HG02840 (cell line): ENCODE data around the gene ZNF277.

ENCODE experiments used
- ATAC-seq: cut with Tn5 transposase; IDR thresholded peaks from one replicate; pipeline ENCODE4 v1.9.1; 2021; ENCODE audit warnings: mild to moderate bottlenecking, moderate library complexity, moderate number of reproducible peaks; ENCODE audit not compliant: unreplicated experiment, low FRiP score

Gene ZNF277, protein sequence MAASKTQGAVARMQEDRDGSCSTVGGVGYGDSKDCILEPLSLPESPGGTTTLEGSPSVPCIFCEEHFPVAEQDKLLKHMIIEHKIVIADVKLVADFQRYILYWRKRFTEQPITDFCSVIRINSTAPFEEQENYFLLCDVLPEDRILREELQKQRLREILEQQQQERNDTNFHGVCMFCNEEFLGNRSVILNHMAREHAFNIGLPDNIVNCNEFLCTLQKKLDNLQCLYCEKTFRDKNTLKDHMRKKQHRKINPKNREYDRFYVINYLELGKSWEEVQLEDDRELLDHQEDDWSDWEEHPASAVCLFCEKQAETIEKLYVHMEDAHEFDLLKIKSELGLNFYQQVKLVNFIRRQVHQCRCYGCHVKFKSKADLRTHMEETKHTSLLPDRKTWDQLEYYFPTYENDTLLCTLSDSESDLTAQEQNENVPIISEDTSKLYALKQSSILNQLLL

GRCh38 chr7:112206238-112206990, at the start of gene ZNF277, which contains the start of gene DOCK4:
TSS of gene ZNF277 (plus strand) at chr7:112206695. CDS start at chr7:112206717, 22 bp downstream.
TSS of gene DOCK4 (minus strand) at chr7:112206399. CDS start at chr7:112206138, 261 bp downstream.
- peak; percentile 98 for ATAC-seq

- no peak for ATAC-seq
Observed at GRCh38 chr7:112157072-112157471, 49.4 kb upstream of the ZNF277 start.

DNA sequence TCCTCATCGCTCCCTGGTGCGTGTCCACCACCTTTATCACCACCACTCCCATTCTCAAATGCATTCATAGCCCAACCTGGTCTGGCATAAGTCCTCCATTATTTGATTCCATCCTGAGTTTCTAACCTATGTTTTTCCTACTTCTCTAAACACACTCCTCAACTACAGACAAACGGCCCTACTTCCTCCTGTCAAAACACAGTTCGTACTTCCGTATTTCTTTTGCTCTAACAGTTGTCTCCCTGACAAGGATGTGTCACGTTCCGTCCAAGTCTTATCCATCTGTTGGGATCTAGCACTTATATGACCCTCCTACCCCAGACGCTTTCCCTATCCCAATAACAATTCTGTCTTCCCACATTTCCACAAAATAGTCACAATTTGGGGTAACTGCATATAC, 47.1 kb upstream of the ZNF277 start:
- ATAC-seq, result no peak

DNA sequence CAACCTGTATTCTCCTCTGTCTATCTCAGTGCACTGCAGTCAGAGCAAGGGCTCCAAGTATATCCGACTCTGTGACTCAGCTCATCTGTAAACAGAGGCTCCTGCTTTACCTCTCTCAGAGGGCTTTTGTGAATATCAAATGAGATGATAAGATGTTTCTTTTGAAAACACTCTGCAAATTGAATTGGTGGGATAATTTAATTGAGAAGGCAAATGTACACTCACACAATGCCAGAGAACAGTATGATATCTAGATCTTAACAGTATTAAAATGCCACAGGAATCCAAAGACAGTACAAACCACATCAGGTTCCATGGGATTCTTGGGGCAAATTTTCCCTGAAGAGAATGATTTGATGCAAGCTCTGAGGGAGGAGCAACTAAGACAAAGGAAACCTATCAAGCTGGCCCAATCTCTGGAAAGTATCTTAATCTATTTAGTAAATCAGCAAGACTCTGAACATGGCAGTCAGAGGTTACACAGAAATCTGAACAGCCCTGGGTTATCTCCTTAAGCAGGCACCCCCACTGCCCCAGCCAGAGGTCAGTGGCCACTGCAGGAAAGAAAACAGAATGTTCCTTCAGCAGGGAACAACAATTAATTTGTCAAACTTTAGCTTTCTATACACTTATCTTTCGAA, 46.2 kb upstream of the ZNF277 start:
- ATAC-seq, result no peak

- ATAC-seq, result no peak
Observed at GRCh38 chr7:112160771-112161150, 45.7 kb upstream of the ZNF277 start.

GRCh38 chr7:112161253-112162141, 45.0 kb upstream of the ZNF277 start:
- no peak for ATAC-seq

DNA sequence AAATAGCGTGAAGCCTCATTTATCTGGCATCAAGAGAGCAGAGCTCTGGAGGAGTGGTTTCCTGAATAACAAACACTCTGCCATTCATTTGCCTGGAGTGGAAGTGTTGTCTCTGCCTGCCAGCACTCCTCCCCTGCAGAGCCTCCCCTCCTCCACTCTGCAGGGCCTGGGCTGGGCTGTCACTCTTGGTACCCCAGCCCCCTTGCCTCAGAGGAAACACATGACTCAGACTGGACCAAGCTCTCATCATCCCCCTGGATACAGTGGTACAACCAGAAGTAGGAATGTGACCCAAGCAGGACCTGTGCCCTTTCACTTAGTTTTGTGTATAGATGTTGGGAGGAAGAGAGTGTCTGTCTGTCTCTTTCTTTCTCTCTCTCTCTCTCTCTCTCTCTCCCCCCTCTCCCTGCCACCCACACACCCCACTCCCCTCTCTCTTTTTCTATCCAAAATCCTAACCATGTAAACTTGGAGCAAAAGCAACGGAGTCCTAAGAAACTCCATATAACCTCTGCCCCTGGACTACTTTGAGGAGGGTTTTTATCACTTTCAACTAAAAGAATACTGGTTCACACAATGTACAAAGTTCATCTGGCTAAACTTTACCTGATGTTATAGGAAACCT, 44.2 kb upstream of the ZNF277 start:
- ATAC-seq, result no peak

- no peak for ATAC-seq
Observed at GRCh38 chr7:112162784-112163506, 43.5 kb upstream of the ZNF277 start.

GRCh38 chr7:112167147-112167546, 39.3 kb upstream of the ZNF277 start:
- ATAC-seq, result no peak

- ATAC-seq, result no peak
Observed at GRCh38 chr7:112168915-112169314, 37.6 kb upstream of the ZNF277 start.

- ATAC-seq, result no peak
Observed at GRCh38 chr7:112171673-112172072, 34.8 kb upstream of the ZNF277 start.

DNA sequence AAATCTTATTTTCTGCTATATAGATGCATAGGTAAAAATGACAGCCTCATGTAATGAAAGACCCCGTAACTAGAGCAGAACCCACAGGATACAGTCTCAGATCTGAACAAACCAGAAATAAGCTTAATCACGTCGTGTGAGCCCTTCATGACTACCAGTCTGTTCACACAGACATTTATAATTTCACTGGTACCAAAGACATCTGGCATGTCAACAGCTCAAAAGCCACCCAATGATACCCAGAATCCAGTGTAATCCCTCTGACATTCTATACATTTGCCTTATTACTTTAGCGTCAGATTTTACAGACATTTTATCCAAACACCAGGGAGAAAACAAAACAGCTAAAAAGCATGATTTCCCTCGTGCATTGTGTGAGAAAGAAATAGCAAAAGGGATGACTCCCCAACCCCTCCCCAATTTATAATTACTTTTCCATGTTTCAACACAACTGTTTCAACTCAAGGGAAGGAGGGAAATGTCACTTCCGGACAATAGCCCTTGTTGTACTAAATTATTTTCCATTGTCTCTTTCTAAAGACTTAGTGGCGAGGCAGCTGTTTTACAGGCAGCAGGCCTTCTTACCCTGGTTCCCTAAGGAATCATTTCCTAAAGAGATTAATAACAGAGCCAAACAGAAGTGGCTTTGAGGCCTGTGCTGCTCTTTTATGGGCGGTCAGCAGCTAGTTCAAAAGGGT, 33.5 kb upstream of the ZNF277 start:
- no peak for ATAC-seq

GRCh38 chr7:112173568-112173905, 33.0 kb upstream of the ZNF277 start:
- ATAC-seq, result no peak

GRCh38 chr7:112174192-112174591, 32.3 kb upstream of the ZNF277 start:
- no peak for ATAC-seq

DNA sequence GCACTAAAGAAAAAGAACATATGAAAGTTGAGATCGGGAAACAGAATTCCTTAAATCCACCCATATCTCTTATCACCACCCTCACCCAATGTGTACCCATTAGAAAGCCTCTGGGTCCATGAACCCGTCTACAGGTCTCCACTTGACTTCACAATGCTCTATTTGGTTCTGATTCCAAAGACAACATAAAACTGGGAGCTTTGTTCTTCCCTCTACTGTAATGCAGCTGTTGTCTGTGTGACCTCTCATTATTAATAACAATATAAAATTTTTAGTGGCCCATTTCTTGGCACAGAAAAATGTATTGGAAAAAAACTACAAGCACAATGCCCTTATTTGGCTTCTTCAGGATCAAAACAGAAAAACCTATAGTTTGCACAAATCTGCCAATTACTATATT, 30.3 kb upstream of the ZNF277 start:
- no peak for ATAC-seq

- ATAC-seq, result no peak
Observed at GRCh38 chr7:112176693-112177415, 29.6 kb upstream of the ZNF277 start.

DNA sequence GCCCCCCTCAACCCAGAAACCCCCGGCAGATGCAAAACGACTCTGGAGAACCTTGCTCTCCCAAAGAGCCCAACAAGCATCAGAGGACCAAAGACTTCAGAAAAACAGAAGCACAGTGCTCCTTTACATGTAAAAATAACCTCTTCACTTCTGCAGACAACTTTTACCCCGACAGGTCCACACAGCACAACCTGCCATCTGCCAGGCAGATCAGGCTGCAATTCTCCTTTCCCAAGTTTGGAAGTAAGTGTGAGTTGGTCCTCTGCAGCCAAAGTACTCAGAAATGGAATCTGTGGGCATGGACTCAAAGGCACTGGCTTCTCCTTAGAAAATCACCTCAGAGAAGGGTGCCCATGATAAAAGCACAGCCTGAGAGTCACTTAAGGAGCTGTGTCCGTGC, 26.3 kb upstream of the ZNF277 start:
- no peak for ATAC-seq

DNA sequence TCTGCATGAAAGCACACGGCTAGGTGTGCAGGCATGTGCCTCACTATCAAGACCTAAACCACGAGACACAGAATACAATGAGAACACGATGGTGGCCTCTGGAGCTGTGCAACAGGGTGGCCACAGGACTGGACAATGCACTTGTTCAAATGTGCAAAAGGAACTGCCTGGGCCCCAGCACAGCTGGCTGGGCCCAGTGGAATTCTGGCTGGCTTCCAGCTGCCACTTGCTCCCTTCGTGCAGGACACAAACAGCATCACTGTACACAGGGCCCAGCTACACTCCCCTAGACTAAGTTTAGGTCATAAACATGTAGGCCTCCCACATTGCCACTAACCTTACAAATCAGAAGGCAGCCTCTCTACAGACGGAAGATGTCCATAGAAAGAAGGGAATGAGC, 23.7 kb upstream of the ZNF277 start:
- no peak for ATAC-seq
